Peyer's patch (tissue), 4 donors: Measurements from ENCODE around the gene SMAP1.

Experiments used
- CTCF ChIP-seq, 6 experiments: fragments of 450-650 bp in 4 of 6; fragments of 200-600 bp in 2 of 6; sonication (generic) in 1 of 6; IDR thresholded peaks; one replicate each; pipeline ENCODE4 v1.5.1; 2017 to 2019; ENCODE audit warnings: antibody characterized with exemption in 6 of 6, mild to moderate bottlenecking in 3 of 6, moderate library complexity in 1 of 6
- POLR2A ChIP-seq, 2 donors: fragments of 450-650 bp; IDR thresholded peaks; one replicate each; pipeline ENCODE4 v1.5.1; 2017; ENCODE audit warnings: antibody characterized with exemption in 2 of 2, mild to moderate bottlenecking in 2 of 2, moderate library complexity in 2 of 2

DNA sequence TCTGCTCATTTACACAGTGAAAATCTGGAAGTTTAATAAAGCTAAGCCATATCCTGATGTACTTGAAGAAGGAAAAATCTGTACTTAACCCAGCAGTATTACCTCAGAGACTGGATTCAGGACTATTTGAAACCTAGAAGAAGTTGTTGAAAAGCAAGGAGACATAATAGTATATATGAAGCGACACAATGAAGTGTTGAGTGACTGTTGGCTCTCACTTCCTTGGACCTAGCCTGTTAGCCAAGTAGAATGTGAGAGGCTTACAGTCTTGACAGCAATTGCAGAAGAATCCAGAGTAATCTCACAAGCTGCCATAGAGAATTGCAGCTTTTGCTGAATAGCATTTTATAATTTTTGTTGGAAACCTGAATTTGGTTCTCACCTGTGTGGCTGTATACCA, 26.7 kb downstream of the SMAP1 start:
- TF ChIP-seq CTCF (IDR thresholded peaks at IDR 0.05) (no peak), POLR2A (IDR thresholded peaks at IDR 0.05) (no peak)
